ENCODE data around the gene SRSF4. TPM values are rescaled to one million over a fixed set of nuclear protein-coding genes. Genes with fewer than 3 reads are reported as not detected.

The SRSF4 gene
- total RNA-seq, 1 experiment from 2014 or later: 69.0 TPM

- peaks cover 7 to 35% of the 10 kb centered on the region in 2 experiments for H3K36me3 ChIP-seq (ENCODE audit: control insufficient read depth in 1 of 2, insufficient read depth in 2 of 2, low read length in 2 of 2)
- no peak overlapping the region for H3K9ac ChIP-seq (ENCODE audit: low read length)
- no peaks in the 10 kb centered on the region for H3K27me3 ChIP-seq (ENCODE audit: insufficient read depth, low read length)
- POLR2A ChIA-PET: no interaction called here
- H3K79me2 ChIP-seq (ENCODE audit: insufficient read depth, low read length): peaks cover 100% of the 10 kb centered on the region
- intact Hi-C loops (cut with micrococcal nuclease): no loop called here
- RAD21 ChIA-PET (ENCODE audit: low non-redundant PET in 1 of 2, low total read pairs in 2 of 2, uncharacterized antibody in 2 of 2, unreplicated experiment in 2 of 2): no interaction called here
- ATAC-seq (no peak), DNase-seq (ENCODE audit: low read depth, low spot score) (no peak)
- H3K9me2 ChIP-seq (ENCODE audit: insufficient read depth): no peaks in the 10 kb centered on the region
- H4K20me1 ChIP-seq (ENCODE audit: insufficient read depth): peaks cover 42% of the 10 kb centered on the region; the same call in 1 of the 2 replicates
- no peak overlapping the region for H3K4me3 ChIP-seq (replicated peaks in 1 of 2; ENCODE audit: low read depth in 1 of 2, low read length in 2 of 2)
- H3K4me1 ChIP-seq (ENCODE audit: control insufficient read depth in 1 of 2, insufficient read depth in 2 of 2, low read length in 2 of 2): no peaks in the 10 kb centered on the region
- CTCF ChIA-PET: interaction anchor here (1.0 to 1.9 kb wide), 3 partner anchors 10 to 288 kb away, joined by 3 to 4 read pairs (median 3); partner anchors contain the start of gene SRSF4
- H3K27ac ChIP-seq (ENCODE audit: low read depth, low read length): no peak overlapping the region
- no peaks in the 10 kb centered on the region for H3K9me3 ChIP-seq (ENCODE audit: control insufficient read depth in 1 of 2, insufficient read depth in 1 of 2, low read depth in 1 of 2, low read length in 2 of 2)
- no TSS peak for BruUV-seq (replicated peaks)
- no peak overlapping the region for H2AFZ ChIP-seq (ENCODE audit: low read depth, low read length, poor library complexity, severe bottlenecking)
- no peak overlapping the region for H3K4me2 ChIP-seq (ENCODE audit: low read length)
- TF ChIP-seq ELF1 (IDR thresholded peaks at IDR 0.05; ENCODE audit: borderline replicate concordance, low read depth) (no peak), CBX3 (IDR thresholded peaks at IDR 0.05; ENCODE audit: low read depth) (no peak), SP1 (IDR thresholded peaks at IDR 0.05; ENCODE audit: low read depth) (no peak), POLR2A (IDR thresholded peaks at IDR 0.05; ENCODE audit: borderline replicate concordance, extremely low read depth, insufficient read depth, insufficient read length) (no peak), POLR2AphosphoS5 (IDR thresholded peaks at IDR 0.05; ENCODE audit: low read depth, low read length) (no peak), ZNF274 (IDR thresholded peaks at IDR 0.05; ENCODE audit: low read depth, low read length) (no peak), EZH2 (IDR thresholded peaks at IDR 0.05) (no peak), RAD21 (IDR thresholded peaks at IDR 0.05; ENCODE audit: low read depth) (no peak), ZBTB33 (IDR thresholded peaks at IDR 0.05; ENCODE audit: extremely low read depth, insufficient replicate concordance, low read length) (no peak), FOSL1 (IDR thresholded peaks at IDR 0.05; ENCODE audit: low read depth) (no peak), TCF7L2 (IDR thresholded peaks at IDR 0.05; ENCODE audit: borderline replicate concordance, extremely low read depth, insufficient read depth, insufficient read length) (no peak), REST (IDR thresholded peaks at IDR 0.05; ENCODE audit: low read depth) (no peak), YY1 (IDR thresholded peaks at IDR 0.05; ENCODE audit: extremely low read depth, insufficient replicate concordance, low read depth, low read length) (no peak)
Measured at GRCh38 chr1:29169976-29170375, 11.7 kb downstream of the SRSF4 start.

All from HCT116 (cell line).